Small intestine (tissue), 7 donors: ENCODE data around the gene AOPEP. TPM values are rescaled to one million over a fixed set of nuclear protein-coding genes. Genes with fewer than 3 reads are reported as not detected.
"Not testable (repeated sequence)": the region's sequence is repeated elsewhere in the genome, so short reads cannot be mapped to it uniquely, and the experiment has no call there.

Source experiments
- DNase-seq, 2 donors: peaks; one replicate each; pipeline versions ENCODE4 v3.0.0 to v3.0.0-alpha.2; 2013
- FAIRE-seq: peaks from 2 replicates; lab custom pipeline; 2012; peaks lifted over from hg19 to GRCh38; lab: Jason Lieb, UNC
- H3K27ac ChIP-seq, 3 donors: one replicate each; pipeline ENCODE4 v1.5.1; 2013; ENCODE audit warnings: low read length in 2 of 3, mild to moderate bottlenecking in 2 of 3, control low read depth in 1 of 3, inconsistent platforms in 1 of 3, low read depth in 1 of 3, moderate library complexity in 1 of 3
- H3K27me3 ChIP-seq, 3 donors: one replicate each; pipeline ENCODE4 v1.6.1; 2013; ENCODE audit warnings: low read length in 3 of 3, inconsistent platforms in 1 of 3; ENCODE audit not compliant: control insufficient read depth in 3 of 3, insufficient read depth in 3 of 3
- H3K36me3 ChIP-seq, 3 donors: one replicate each; pipeline ENCODE4 v1.6.1; 2013; ENCODE audit warnings: low read length in 3 of 3, inconsistent platforms in 1 of 3, low read depth in 1 of 3, mild to moderate bottlenecking in 1 of 3, moderate library complexity in 1 of 3; ENCODE audit not compliant: control insufficient read depth in 3 of 3, insufficient read depth in 2 of 3
- H3K4me1 ChIP-seq, 3 donors: one replicate each; pipeline ENCODE4 v1.6.1; 2013; ENCODE audit warnings: low read length in 2 of 3, inconsistent platforms in 1 of 3, low read depth in 1 of 3, mild to moderate bottlenecking in 1 of 3, moderate library complexity in 1 of 3; ENCODE audit not compliant: control insufficient read depth in 3 of 3, insufficient read depth in 2 of 3
- H3K4me3 ChIP-seq, 3 donors: one replicate each; pipeline ENCODE4 v1.5.1; 2013; ENCODE audit warnings: low read length in 3 of 3, control low read depth in 1 of 3, inconsistent platforms in 1 of 3, low read depth in 1 of 3, mild to moderate bottlenecking in 1 of 3, moderate library complexity in 1 of 3
- H3K9me3 ChIP-seq, 2 donors: one replicate each; pipeline ENCODE4 v1.6.1; 2013; ENCODE audit warnings: low read depth in 1 of 2, low read length in 1 of 2; ENCODE audit not compliant: control insufficient read depth in 2 of 2, insufficient read depth in 1 of 2
- WGBS, 3 donors: extraction: QIAGEN DNeasy Blood & Tissue Kit; methylation state at CpG; one replicate each; pipeline ENCODE4 v1.1.7; 2013; 5-methylcytosine and 5-hydroxymethylcytosine counted together
- polyA plus RNA-seq, 4 donors: library from polyadenylated mRNA; stranded (reverse) in 3 of 4; unstranded in 1 of 4; fragments of 200-250 nt in 3 of 4; fragments of 120-200 nt in 1 of 4; gene quantifications; one replicate each; pipeline versions ENCODE4 v1.2.1 to v1.2.3, GENCODE V29; 2013
- donor health status: healthy with polysubstance abuse.
- donor health status: control.
- donor health status: control.
- donor health status: Bipolar disorder and iron deficiency.
- donor health status: healthy.

AOPEP gene
- polyA plus RNA-seq, 4 donors, result 26.3 to 34.7 (median 28.4) TPM

GRCh38 chr9:94829380-94830070, 103.0 kb downstream of the AOPEP start:
- H3K4me1 ChIP-seq, result peaks cover 0 to 3% (median 3%) of the 10 kb centered on the region in 3 donors
- H3K4me3 ChIP-seq, result no peak overlapping the region
- no peak for DNase-seq
- no peaks in the 10 kb centered on the region for H3K27me3 ChIP-seq
- WGBS, 3 donors, result 79 to 90% (median 80%) methylated on average over 4 of the region's 4 CpGs
- no peaks in the 10 kb centered on the region for H3K9me3 ChIP-seq
- no peak overlapping the region for H3K27ac ChIP-seq
- H3K36me3 ChIP-seq, result peaks cover 0 to 9% (median 5%) of the 10 kb centered on the region in 3 donors
- FAIRE-seq, result no peak

DNA sequence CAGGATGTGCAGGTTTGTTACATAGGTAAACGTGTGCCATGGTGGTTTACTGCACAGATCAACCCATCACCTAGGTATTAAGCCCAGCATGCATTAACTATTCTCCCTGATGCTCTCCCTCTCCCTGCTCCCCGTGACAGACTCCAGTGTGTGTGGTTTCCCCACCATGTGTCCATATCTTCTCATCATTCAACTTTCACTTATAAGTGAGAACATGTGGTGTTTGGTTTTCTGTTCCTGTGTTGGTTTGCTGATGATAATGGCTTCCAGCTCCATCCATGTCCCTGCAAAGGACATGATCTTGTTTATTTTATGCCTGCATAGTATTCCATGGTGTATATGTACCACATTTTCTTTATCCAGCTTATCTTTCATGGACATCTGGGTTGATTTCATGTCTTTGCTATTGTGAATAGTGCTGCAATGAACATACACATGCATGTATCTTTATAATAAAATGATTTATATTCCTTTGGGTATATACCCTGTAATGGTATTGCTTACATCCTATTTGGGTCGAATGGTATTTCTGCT, 103.6 kb downstream of the AOPEP start:
- H3K36me3 ChIP-seq, DNase-seq, H3K9me3 ChIP-seq, H3K27me3 ChIP-seq, FAIRE-seq, H3K4me1 ChIP-seq, H3K4me3 ChIP-seq, H3K27ac ChIP-seq: not testable (repeated sequence)
- WGBS, 3 donors, result 61 to 72% (median 69%) methylated on average over 3 of the region's 3 CpGs

GRCh38 chr9:94833802-94834201, 107.3 kb downstream of the AOPEP start:
- no peaks in the 10 kb centered on the region for H3K36me3 ChIP-seq
- no peaks in the 10 kb centered on the region for H3K27me3 ChIP-seq
- H3K27ac ChIP-seq, result no peak overlapping the region
- H3K4me3 ChIP-seq, result no peak overlapping the region
- peaks cover 0 to 3% of the 10 kb centered on the region in 2 donors for H3K9me3 ChIP-seq
- H3K4me1 ChIP-seq, result no peaks in the 10 kb centered on the region
- no peak for FAIRE-seq
- no peak for DNase-seq
- WGBS, 3 donors, result 88 to 93% (median 92%) methylated on average over 4 of the region's 4 CpGs

DNA sequence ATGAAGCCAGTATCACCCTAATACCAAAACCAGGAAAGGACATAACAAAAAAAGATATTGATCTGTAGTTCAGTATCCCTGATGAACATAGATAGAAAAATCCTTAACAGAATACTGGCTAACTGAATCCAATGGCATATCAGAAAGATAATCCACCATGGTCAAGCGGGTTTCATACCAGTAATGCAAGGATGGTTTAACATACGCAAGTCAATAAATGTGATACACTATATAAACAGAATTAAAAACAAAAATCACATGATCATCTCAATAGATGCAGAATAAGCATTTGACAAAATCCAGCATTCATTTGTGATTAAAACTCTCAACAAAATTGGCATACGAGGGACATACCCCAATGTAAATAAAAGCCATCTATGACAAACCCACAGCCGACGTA, 110.9 kb downstream of the AOPEP start:
- H3K4me1 ChIP-seq, result no peaks in the 10 kb centered on the region
- H3K27ac ChIP-seq, result no peak overlapping the region
- H3K27me3 ChIP-seq, result no peaks in the 10 kb centered on the region
- peaks cover 0 to 12% of the 10 kb centered on the region in 2 donors for H3K9me3 ChIP-seq
- WGBS, 3 donors, result 79 to 97% (median 88%) methylated on average over 5 of the region's 5 CpGs
- no peak for FAIRE-seq
- no peak for DNase-seq
- H3K36me3 ChIP-seq, result peaks cover 0 to 6% (median 0%) of the 10 kb centered on the region in 3 donors
- no peak overlapping the region for H3K4me3 ChIP-seq

DNA sequence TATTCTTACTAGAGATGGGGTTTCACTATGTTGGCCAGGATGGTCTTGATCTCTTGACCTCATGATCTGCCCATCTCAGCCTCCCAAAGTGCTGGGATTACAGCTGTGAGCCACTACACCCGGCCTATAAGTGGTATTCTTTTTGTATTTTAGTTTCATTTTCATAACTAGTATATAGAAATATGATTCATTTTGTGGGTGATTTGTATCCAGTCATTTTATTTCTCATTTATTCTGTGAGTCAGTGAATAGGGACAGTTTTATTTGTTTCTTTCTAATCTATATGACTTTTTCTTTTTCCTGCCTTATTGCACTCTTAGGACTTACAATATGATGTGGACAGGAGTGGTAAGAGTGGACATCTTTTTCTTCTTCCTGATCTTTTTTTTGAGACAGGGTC, 112.9 kb downstream of the AOPEP start:
- no peak for DNase-seq
- FAIRE-seq, result no peak
- H3K4me1 ChIP-seq, result no peaks in the 10 kb centered on the region
- no peak overlapping the region for H3K27ac ChIP-seq
- 52 to 81% (median 76%) methylated on average over 1 of the region's 1 CpG for WGBS, 3 donors
- peaks cover 0 to 6% (median 0%) of the 10 kb centered on the region in 3 donors for H3K36me3 ChIP-seq
- no peaks in the 10 kb centered on the region for H3K27me3 ChIP-seq
- no peak overlapping the region for H3K4me3 ChIP-seq
- H3K9me3 ChIP-seq, result peaks cover 0 to 12% of the 10 kb centered on the region in 2 donors

GRCh38 chr9:94840738-94841137, 114.2 kb downstream of the AOPEP start:
- Histone ChIP-seq H3K36me3 (peaks cover 0 to 8% (median 0%) of the 10 kb centered on the region in 3 donors), H3K27me3 (no peaks in the 10 kb centered on the region), H3K9me3 (peaks cover 0 to 12% of the 10 kb centered on the region in 2 donors), H3K4me3 (no peak overlapping the region), H3K4me1 (no peaks in the 10 kb centered on the region), H3K27ac (no peak overlapping the region)
- FAIRE-seq, result no peak
- no peak for DNase-seq

DNA sequence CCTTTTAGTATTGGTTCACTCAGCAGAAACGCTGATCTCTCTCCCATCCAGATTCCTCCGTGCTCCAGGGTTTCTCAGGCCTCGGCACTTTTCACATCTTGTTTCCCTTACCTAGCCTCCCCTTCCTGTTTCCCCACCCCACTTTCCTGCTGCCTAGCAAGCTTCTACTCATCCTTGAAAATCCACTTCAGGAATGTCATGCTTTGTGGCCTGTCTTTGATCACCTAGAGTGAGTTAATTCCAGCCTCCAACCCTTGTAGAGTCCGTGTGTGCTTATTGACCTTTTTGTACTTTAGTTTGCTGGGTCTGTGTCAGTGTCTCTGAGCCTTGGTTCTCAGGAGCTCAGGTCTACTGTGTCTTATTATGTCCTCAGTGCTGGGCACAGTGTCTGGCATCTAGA, 116.6 kb downstream of the AOPEP start:
- FAIRE-seq (no peak), DNase-seq (no peak)
- H3K36me3 ChIP-seq, result peaks cover 0 to 8% (median 0%) of the 10 kb centered on the region in 3 donors
- no peak overlapping the region for H3K27ac ChIP-seq
- WGBS, 3 donors, result 89 to 93% (median 92%) methylated on average over 4 of the region's 4 CpGs
- peaks cover 0 to 10% of the 10 kb centered on the region in 2 donors for H3K9me3 ChIP-seq
- no peaks in the 10 kb centered on the region for H3K27me3 ChIP-seq
- no peaks in the 10 kb centered on the region for H3K4me1 ChIP-seq
- no peak overlapping the region for H3K4me3 ChIP-seq

- WGBS, 3 donors, result 99 to 100% (median 100%) methylated on average over 3 of the region's 3 CpGs
- Histone ChIP-seq H3K4me1 (no peaks in the 10 kb centered on the region), H3K9me3 (no peaks in the 10 kb centered on the region), H3K36me3 (peaks cover 0 to 6% (median 0%) of the 10 kb centered on the region in 3 donors), H3K4me3 (no peak overlapping the region), H3K27me3 (no peaks in the 10 kb centered on the region), H3K27ac (no peak overlapping the region)
- FAIRE-seq (no peak), DNase-seq (no peak)
These were observed 120.2 kb downstream of the AOPEP start for GRCh38 chr9:94846739-94847138.
